Common myeloid progenitor, CD34-positive (primary cell): ENCODE results near the gene CPA1.
A peak's percentile ranks its signal among the peaks of the same experiment; 100 is the strongest.

Source experiments
- CTCF ChIA-PET: fragments of 350-600 bp; sonication (Branson Sonifier 250); formaldehyde crosslinking; loops from one replicate; lab custom pipeline; 2021; ENCODE audit warnings: antibody characterized with exemption; lab: Charles Lee
- POLR2A ChIA-PET: fragments of 350-600 bp; sonication (Branson Sonifier 250); formaldehyde crosslinking; loops from one replicate; lab custom pipeline; 2021; ENCODE audit warnings: antibody characterized with exemption; lab: Charles Lee
- DNase-seq, 3 donors: peaks; one replicate each; pipeline versions ENCODE4 v3.0.0 to v3.0.0-alpha.2; 2013
- H3K27ac ChIP-seq, 2 experiments: 1 replicate in 1 of 2; 2 replicates in 1 of 2; pipeline ENCODE4 v1.7.0; 2013; ENCODE audit warnings: inconsistent platforms in 2 of 2, low read length in 2 of 2, mild to moderate bottlenecking in 2 of 2, low read depth in 1 of 2, moderate library complexity in 1 of 2; ENCODE audit not compliant: severe bottlenecking in 2 of 2, insufficient read depth in 1 of 2, poor library complexity in 1 of 2
- H3K27me3 ChIP-seq, 5 experiments: replicated peaks in 2 of 5; 1 replicate in 3 of 5; 2 replicates in 2 of 5; pipeline versions ENCODE4 v1.6.1 to v1.7.0; 2013; ENCODE audit warnings: low read length in 4 of 5, mild to moderate bottlenecking in 2 of 5, moderate library complexity in 2 of 5, inconsistent platforms in 1 of 5; ENCODE audit not compliant: insufficient read depth in 5 of 5, control insufficient read depth in 4 of 5
- H3K36me3 ChIP-seq, 4 experiments: 1 replicate in 2 of 4; 2 replicates in 2 of 4; pipeline versions ENCODE4 v1.6.1 to v1.7.0; 2013; ENCODE audit warnings: low read length in 3 of 4, control low read depth in 1 of 4, mild to moderate bottlenecking in 1 of 4; ENCODE audit not compliant: control insufficient read depth in 4 of 4, insufficient read depth in 4 of 4
- H3K4me1 ChIP-seq, 4 experiments: 1 replicate in 3 of 4; 2 replicates in 1 of 4; pipeline versions ENCODE4 v1.6.1 to v1.7.1; 2013; ENCODE audit warnings: low read length in 3 of 4, mild to moderate bottlenecking in 3 of 4, control low read depth in 1 of 4, inconsistent platforms in 1 of 4, moderate library complexity in 1 of 4; ENCODE audit not compliant: control insufficient read depth in 4 of 4, insufficient read depth in 4 of 4; ENCODE audit errors: control extremely low read depth in 1 of 4
- H3K4me3 ChIP-seq, 7 experiments: 1 replicate in 4 of 7; 2 replicates in 3 of 7; pipeline versions ENCODE4 v1.5.1 to v1.7.0; 2013; ENCODE audit warnings: mild to moderate bottlenecking in 7 of 7, low read length in 6 of 7, moderate library complexity in 6 of 7, inconsistent platforms in 2 of 7, low read depth in 2 of 7, control low read depth in 1 of 7; ENCODE audit not compliant: insufficient read depth in 4 of 7, control insufficient read depth in 1 of 7; ENCODE audit errors: extremely low read depth in 1 of 7
- H3K9me3 ChIP-seq, 5 experiments: 1 replicate in 4 of 5; 2 replicates in 1 of 5; pipeline versions ENCODE4 v1.6.1 to v1.7.1; 2013; ENCODE audit warnings: low read length in 4 of 5, mild to moderate bottlenecking in 2 of 5, inconsistent platforms in 1 of 5, low read depth in 1 of 5, moderate library complexity in 1 of 5; ENCODE audit not compliant: control insufficient read depth in 4 of 5, insufficient read depth in 2 of 5; ENCODE audit errors: control extremely low read depth in 1 of 5
- WGBS: methylation state at CpG from one replicate; pipeline ENCODE4 v1.1.5; 2013; ENCODE audit not compliant: insufficient coverage; 5-methylcytosine and 5-hydroxymethylcytosine counted together

The CPA1 gene

GRCh38 chr7:130356121-130356875 is 24.0 kb upstream of the CPA1 start:
- ChIA-PET CTCF (no interaction called here), POLR2A (no interaction called here)
- no peak overlapping the region for H3K27ac ChIP-seq
- H3K27me3 ChIP-seq = no peaks in the 10 kb centered on the region
- no peak overlapping the region for H3K4me3 ChIP-seq
- peaks cover 0 to 15% (median 7%) of the 10 kb centered on the region in 4 experiments for H3K4me1 ChIP-seq
- H3K9me3 ChIP-seq = peaks cover 0 to 23% (median 10%) of the 10 kb centered on the region in 5 experiments
- H3K36me3 ChIP-seq = no peaks in the 10 kb centered on the region
- DNase-seq = peak in 2 of 3 donors; percentile 17 to 32
- WGBS = 54% methylated on average over 6 of the region's 9 CpGs

DNA sequence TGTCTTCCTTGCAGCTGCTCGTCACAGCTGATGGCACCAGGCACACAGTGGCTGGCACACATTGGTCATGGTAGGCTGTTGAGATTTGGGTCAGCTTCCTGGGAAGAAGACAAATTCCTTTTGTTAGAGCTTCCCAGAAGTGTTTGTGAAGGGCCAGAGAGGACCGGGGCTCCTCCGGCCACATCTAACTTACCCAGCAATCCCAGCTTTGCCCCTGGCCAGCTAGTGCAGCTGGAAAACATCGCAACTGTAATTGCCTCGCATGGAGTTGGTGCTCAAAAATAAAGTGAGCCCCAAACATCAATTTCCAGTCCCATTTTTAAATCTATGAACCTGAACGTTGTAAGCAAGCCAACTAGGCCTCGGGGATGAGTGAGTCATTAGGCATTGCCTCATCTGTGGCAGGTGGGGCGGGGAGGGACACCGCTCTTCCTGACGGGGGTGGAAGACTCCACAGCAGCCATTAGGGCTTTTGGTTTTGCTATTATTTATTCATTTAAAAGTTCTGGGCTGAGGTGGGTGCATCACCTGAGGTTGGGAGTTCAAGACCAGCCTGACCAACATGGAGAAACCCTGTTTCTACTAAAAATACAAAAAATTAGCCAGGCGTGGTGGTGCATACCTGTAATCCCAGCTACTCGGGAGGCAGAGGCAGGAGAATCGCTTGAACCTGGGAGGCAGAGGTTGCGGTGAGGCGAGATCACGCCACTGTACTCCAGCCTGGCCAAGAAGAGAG is 23.2 kb upstream of the CPA1 start:
- H3K4me3 ChIP-seq = no peak overlapping the region
- POLR2A ChIA-PET = no interaction called here

GRCh38 chr7:130358471-130358870 is 21.8 kb upstream of the CPA1 start:
- DNase-seq = no peak
- Histone ChIP-seq H3K4me1 (peaks cover 0 to 15% (median 7%) of the 10 kb centered on the region in 4 experiments), H3K36me3 (no peaks in the 10 kb centered on the region), H3K27ac (no peak overlapping the region), H3K4me3 (no peak overlapping the region), H3K27me3 (no peaks in the 10 kb centered on the region), H3K9me3 (peaks cover 0 to 23% (median 10%) of the 10 kb centered on the region in 5 experiments)
- ChIA-PET CTCF (no interaction called here), POLR2A (no interaction called here)
- 93% methylated on average over 4 of the region's 4 CpGs for WGBS

More for the DNA sequence above, 23.2 kb upstream of the CPA1 start:
- H3K9me3 ChIP-seq = peaks cover 0 to 23% (median 10%) of the 10 kb centered on the region in 5 experiments
- DNase-seq = peak; percentile 18 to 54 (median 45)
- CTCF ChIA-PET = no interaction called here
- WGBS = 82% methylated on average over 6 of the region's 16 CpGs
- H3K4me1 ChIP-seq = peaks cover 0 to 15% (median 7%) of the 10 kb centered on the region in 4 experiments
- H3K27me3 ChIP-seq = no peaks in the 10 kb centered on the region
- no peak overlapping the region for H3K27ac ChIP-seq
- H3K36me3 ChIP-seq = no peaks in the 10 kb centered on the region

- Histone ChIP-seq H3K36me3 (no peaks in the 10 kb centered on the region), H3K9me3 (peaks cover 0 to 23% (median 10%) of the 10 kb centered on the region in 5 experiments), H3K27ac (no peak overlapping the region), H3K27me3 (no peaks in the 10 kb centered on the region), H3K4me3 (no peak overlapping the region), H3K4me1 (peaks cover 0 to 15% (median 7%) of the 10 kb centered on the region in 4 experiments)
- no peak for DNase-seq
- ChIA-PET CTCF (no interaction called here), POLR2A (no interaction called here)
- WGBS = 100% methylated on average over 2 of the region's 5 CpGs
These were observed 20.9 kb upstream of the CPA1 start for GRCh38 chr7:130359276-130359857.

GRCh38 chr7:130360518-130360917 is 19.8 kb upstream of the CPA1 start:
- Histone ChIP-seq H3K4me1 (peaks cover 0 to 15% (median 7%) of the 10 kb centered on the region in 4 experiments), H3K9me3 (peaks cover 0 to 23% (median 10%) of the 10 kb centered on the region in 5 experiments), H3K4me3 (no peak overlapping the region), H3K27ac (no peak overlapping the region), H3K27me3 (no peaks in the 10 kb centered on the region), H3K36me3 (no peaks in the 10 kb centered on the region)
- DNase-seq = no peak
- ChIA-PET POLR2A (no interaction called here), CTCF (interaction anchor here (0.6 kb wide), 1 partner anchor 20 kb away, joined by 3 read pairs; no protein-coding TSS in a partner anchor)
- WGBS = 100% methylated on average over 1 of the region's 3 CpGs

DNA sequence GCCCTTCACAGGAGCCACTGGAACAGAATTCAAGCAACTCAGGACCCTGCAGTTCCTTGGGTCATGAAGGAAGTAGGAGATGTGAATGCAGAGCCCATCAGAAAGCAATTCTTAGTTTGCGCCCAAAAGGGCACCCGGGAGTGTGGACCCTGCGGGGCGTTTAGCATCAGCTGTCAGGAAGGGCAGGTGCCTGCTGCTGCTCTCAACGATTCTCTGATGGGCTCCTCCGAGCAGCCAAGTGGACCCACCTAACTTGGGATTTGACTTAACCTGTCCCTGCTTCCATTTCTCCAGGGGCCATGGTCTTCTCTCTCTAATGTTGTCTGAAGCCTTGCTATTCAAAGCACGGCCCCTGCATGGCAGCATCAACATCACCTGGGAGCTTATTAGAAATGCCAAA is 18.6 kb upstream of the CPA1 start:
- Histone ChIP-seq H3K9me3 (peaks cover 0 to 23% (median 10%) of the 10 kb centered on the region in 5 experiments), H3K27ac (no peak overlapping the region), H3K36me3 (no peaks in the 10 kb centered on the region), H3K4me3 (no peak overlapping the region), H3K27me3 (no peaks in the 10 kb centered on the region), H3K4me1 (peaks cover 0 to 7% (median 3%) of the 10 kb centered on the region in 4 experiments)
- DNase-seq = no peak
- POLR2A ChIA-PET = no interaction called here
- WGBS = over 99% methylated on average over 7 of the region's 7 CpGs
- CTCF ChIA-PET = no interaction called here
